ENCODE results near the gene SCAP. TPM values are rescaled to one million over a fixed set of nuclear protein-coding genes. Genes with fewer than 3 reads are reported as not detected.
"Not testable (repeated sequence)": the region's sequence is repeated elsewhere in the genome, so short reads cannot be mapped to it uniquely, and the experiment has no call there.

SCAP gene
- total and polyA plus RNA-seq, 8 donors = 29.0 to 59.5 (median 37.2) TPM

DNA sequence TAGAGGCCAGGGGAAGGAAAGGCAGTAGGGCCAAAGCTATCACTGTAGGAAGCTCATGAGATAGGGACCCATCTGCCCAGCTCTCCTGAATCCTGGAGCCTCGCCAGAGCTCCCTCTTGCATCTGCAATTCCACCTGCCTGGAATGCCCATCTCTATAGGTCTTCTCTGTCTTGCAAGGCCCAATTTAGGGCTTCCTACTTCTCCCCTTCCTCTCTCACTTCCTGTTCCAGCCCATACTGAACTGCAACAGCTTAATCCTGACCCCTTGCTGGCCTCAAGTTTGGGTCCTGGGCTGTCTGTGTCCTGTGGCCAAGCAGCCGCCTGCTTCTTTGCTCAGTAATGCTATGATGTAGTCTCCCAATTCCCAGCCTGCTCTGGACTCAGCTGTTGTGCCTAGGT, 98.6 kb downstream of the SCAP start:
- ATAC-seq = no peak
- DNase-seq = no peak
- no peak for FAIRE-seq

GRCh38 chr3:47376393-47376792, 99.3 kb downstream of the SCAP start:
- intact Hi-C loops (cut with DNase I) = no loop called here
- Histone ChIP-seq H3K36me3 (no peaks in the 10 kb centered on the region), H3K27me3 (no peaks in the 10 kb centered on the region), H3K9me3 (no peaks in the 10 kb centered on the region), H3K4me3 (no peak overlapping the region), H3K27ac (no peak overlapping the region), H3K4me1 (peaks cover 0 to 12% (median 9%) of the 10 kb centered on the region in 3 donors)
- DNase-seq = no peak
- no peak for ATAC-seq
- 76 to 98% methylated on average over 3 of the region's 3 CpGs for WGBS, 2 donors
- TF ChIP-seq, protein P1, sequence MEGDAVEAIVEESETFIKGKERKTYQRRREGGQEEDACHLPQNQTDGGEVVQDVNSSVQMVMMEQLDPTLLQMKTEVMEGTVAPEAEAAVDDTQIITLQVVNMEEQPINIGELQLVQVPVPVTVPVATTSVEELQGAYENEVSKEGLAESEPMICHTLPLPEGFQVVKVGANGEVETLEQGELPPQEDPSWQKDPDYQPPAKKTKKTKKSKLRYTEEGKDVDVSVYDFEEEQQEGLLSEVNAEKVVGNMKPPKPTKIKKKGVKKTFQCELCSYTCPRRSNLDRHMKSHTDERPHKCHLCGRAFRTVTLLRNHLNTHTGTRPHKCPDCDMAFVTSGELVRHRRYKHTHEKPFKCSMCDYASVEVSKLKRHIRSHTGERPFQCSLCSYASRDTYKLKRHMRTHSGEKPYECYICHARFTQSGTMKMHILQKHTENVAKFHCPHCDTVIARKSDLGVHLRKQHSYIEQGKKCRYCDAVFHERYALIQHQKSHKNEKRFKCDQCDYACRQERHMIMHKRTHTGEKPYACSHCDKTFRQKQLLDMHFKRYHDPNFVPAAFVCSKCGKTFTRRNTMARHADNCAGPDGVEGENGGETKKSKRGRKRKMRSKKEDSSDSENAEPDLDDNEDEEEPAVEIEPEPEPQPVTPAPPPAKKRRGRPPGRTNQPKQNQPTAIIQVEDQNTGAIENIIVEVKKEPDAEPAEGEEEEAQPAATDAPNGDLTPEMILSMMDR (IDR thresholded peaks at IDR 0.05) = no peak
- FAIRE-seq = no peak

More for the DNA sequence above, 98.6 kb downstream of the SCAP start:
- Histone ChIP-seq H3K27me3 (no peaks in the 10 kb centered on the region), H3K9me3 (no peaks in the 10 kb centered on the region), H3K4me1 (peaks cover 4 to 16% (median 12%) of the 10 kb centered on the region in 3 donors), H3K27ac (no peak overlapping the region), H3K36me3 (no peaks in the 10 kb centered on the region), H3K4me3 (no peak overlapping the region)
- intact Hi-C loops (cut with DNase I) = no loop called here
- TF ChIP-seq, protein P1 (IDR thresholded peaks at IDR 0.05) = no peak
- WGBS, 2 donors = 84 to 97% methylated on average over 2 of the region's 2 CpGs

GRCh38 chr3:47374587-47374986, 101.2 kb downstream of the SCAP start:
- TF ChIP-seq, protein P1 (IDR thresholded peaks at IDR 0.05) = no peak
- no peak overlapping the region for H3K4me3 ChIP-seq
- H3K27me3 ChIP-seq = no peaks in the 10 kb centered on the region
- DNase-seq (no peak), ATAC-seq (no peak), FAIRE-seq (no peak)
- H3K9me3 ChIP-seq = no peaks in the 10 kb centered on the region
- peaks cover 0 to 8% (median 7%) of the 10 kb centered on the region in 3 donors for H3K4me1 ChIP-seq
- no peak overlapping the region for H3K27ac ChIP-seq
- intact Hi-C loops (cut with DNase I) = no loop called here
- H3K36me3 ChIP-seq = no peaks in the 10 kb centered on the region

DNA sequence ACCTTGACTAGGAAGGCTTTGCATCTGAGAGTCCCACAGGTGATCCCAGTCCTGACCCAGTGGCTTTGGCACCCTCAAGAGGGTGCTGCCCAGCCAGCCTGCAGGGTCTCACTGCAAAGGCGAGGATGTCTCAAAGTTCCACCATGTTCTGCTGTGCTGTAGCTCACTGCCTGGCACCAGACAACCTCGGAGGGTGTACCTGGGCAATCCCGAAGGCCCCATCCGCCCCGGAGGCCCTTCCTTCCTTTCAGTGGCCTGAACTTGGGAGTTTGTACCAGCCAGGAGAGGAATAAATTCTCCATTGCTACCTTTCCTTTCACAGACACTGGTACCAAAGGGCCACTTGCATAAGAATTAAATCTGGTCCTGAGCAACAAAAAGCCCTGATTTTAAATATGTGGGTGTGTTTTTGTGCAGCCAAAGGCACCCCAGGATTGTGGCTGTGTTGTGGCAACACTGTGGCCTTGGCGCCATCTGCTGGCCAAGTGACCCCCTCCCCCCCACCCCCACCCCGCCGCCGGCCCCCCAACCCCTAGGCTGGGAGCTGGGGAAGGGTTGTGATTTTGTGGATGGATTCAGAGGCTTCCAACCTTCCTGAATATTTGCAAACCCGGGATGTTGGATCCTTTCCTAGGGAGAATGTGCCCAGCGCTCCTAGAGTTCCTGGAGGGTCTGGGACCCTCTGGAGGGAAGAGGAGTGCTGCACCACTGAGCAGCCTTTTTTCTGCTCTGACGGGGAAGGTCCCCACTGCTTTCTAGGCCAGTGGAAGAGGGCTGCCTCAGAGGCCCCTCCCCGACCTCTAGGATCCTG, 104.6 kb downstream of the SCAP start:
- no peaks in the 10 kb centered on the region for H3K4me1 ChIP-seq
- intact Hi-C loops (cut with DNase I) = no loop called here
- H3K27me3 ChIP-seq = no peaks in the 10 kb centered on the region
- H3K4me3 ChIP-seq = no peak overlapping the region
- H3K36me3 ChIP-seq = no peaks in the 10 kb centered on the region
- peak in 1 of 4 donors; percentile 44 for ATAC-seq
- FAIRE-seq = no peak
- WGBS, 2 donors = 32 to 37% methylated on average over 13 of the region's 13 CpGs
- H3K9me3 ChIP-seq = no peaks in the 10 kb centered on the region
- TF ChIP-seq, protein P1 (IDR thresholded peaks at IDR 0.05) = peak in 1 of 4 donors; percentile 8
- no peak overlapping the region for H3K27ac ChIP-seq
- no peak for DNase-seq

GRCh38 chr3:47370020-47370419, 105.7 kb downstream of the SCAP start:
- H3K4me1 ChIP-seq; H3K36me3 ChIP-seq; intact Hi-C loops (cut with DNase I); FAIRE-seq; H3K4me3 ChIP-seq; ATAC-seq; H3K9me3 ChIP-seq; H3K27ac ChIP-seq; H3K27me3 ChIP-seq; DNase-seq: not testable (repeated sequence)
- 90 to 93% methylated on average over 8 of the region's 8 CpGs for WGBS, 2 donors

Measured in pancreas (tissue), 10 donors.